T-helper 22 cell (primary cell): ENCODE measurements around the gene MARCHF3.
"Not testable (repeated sequence)": the region's sequence is repeated elsewhere in the genome, so short reads cannot be mapped to it uniquely, and the experiment has no call there.

Source experiments
- DNase-seq: peaks from one replicate; pipeline ENCODE4 v3.0.0-alpha.2; 2020; ENCODE audit warnings: low read depth

MARCHF3 gene

DNA sequence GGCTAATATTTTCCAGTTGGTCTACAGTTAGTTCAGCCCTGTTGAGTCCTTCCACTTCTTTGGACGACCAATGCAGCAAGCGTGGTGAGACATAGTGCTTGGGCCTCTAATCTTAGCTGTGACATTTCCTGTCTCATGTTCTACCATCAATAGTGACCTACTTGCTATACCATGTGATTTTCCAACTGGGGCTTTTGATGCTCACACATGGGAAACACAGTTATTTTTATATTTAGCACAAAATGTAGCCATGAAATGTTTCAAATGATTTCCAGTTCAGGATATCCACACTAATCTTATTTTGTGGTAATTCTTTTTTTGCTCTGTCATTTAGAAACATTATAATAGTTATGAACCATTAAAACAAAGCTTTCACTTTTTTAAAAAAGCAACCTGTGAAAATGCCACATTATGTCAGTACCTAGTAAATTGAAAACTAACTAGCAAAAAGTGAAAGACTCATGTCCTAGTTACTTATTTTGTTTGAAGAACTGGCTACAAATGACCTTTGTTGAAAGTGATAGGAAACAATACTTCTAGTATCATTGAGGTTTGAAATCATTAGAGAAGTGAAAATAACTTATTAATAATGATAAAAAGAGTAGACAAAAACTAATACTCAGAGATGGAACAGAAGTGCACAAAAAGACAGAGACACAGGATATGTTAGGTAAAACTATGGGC is 18.3 kb downstream of the MARCHF3 start:
- no peak for DNase-seq

DNA sequence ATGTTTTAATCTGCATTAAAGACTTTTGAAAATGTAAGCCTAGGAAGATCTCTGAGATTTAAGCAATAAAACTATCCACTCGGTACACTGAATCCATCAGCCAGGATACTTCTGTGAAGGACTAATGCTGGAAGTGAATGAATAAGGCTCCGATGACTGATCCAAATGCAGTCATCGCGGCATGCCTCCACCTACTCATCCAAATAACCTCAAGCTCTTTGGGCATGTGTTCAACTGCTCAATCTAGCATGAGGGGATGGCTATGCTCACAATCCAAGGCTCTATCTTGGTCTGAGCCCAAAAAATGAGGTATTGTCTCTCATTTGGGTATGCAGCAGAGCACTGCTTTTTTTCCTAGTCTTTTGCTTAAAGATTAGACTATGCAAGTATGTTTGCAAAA is 19.2 kb downstream of the MARCHF3 start:
- no peak for DNase-seq

DNA sequence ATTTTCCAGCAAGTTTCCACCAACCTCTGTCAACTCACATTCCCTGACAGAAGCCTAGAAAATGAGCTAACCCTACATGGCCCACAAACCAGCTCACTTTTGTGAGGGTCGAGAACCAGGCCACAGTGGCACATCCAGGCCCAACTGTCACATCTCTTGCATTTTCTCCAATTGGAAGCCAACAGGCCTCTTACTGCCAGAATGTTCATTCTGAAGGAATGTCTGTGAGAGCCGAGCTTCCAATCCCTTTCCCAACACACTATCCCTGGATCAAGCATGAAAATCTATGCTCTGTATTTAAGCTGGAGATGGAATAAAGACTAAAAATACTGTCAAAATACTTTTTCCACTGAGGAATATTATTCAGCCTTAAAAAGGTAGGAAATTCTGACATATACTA is 20.0 kb downstream of the MARCHF3 start:
- no peak for DNase-seq

DNA sequence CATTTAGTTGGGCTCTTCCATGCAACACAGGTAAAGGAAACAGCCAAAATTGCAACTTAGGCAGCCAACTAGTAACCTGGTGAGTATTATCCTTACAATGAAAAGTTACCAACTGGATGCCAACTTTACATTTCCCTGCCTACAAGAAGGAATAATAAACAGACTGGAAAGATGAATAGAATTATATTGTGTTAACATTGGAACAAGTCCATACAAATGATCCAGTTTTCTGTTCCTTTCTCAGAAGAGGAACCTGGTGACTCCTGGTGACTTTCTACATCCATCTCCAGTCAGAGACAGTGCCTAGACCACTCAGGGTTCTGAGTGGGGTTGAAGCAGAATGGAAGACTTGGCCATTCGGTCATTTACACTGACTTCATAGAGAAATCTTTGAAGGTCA is 20.6 kb downstream of the MARCHF3 start:
- no peak for DNase-seq

DNA sequence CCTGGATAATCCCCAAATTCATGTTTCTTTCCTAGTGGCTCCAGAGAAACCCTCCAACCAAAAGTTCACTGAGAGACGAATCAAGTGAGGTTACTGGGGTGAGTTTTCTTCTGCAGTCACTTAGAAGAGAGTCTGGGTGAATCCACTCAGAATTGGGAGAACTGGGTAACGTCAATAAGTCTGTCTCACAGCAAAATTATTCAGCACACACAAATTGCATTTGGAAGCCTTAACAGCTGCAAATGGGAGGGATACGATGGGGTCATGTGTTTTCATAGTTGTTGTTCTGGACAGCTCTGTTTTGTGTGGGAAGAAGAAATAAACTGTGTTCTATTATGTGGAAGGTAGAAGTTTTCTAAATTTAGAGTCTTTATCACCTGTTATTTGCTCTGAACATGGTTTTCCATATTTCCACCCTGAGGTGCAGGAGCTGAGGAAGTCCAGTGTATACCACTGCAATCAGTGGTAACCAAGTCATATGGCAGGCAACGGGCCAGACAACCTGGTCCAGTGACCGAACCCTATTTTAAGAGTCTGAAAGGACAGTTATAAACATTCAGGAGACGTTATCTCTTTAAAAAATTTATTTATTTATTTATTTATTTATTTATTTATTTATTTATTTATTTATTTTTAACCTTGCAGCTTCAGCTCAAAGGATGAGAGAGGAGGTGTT is 21.9 kb downstream of the MARCHF3 start:
- DNase-seq = no peak

DNA sequence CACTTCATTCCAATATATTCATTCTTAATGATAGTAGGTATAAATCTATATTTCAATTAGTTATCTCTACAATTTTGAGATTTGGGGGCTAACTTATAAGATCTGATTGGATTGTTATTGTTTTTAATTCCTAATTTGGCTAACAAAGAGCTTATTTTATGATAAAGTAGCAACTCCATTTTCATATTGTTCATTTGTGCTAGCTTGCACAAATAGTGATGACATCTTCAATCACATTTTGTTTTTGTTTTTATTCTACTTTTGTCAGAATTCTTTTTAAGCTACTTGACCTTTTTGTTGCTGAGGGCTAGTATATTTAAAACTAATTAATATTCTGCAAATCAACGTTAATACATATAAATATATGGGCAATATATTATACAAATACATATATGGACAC is 22.8 kb downstream of the MARCHF3 start:
- DNase-seq = no peak

GRCh38 chr5:127006744-127007143 is 23.6 kb downstream of the MARCHF3 start:
- DNase-seq = no peak

DNA sequence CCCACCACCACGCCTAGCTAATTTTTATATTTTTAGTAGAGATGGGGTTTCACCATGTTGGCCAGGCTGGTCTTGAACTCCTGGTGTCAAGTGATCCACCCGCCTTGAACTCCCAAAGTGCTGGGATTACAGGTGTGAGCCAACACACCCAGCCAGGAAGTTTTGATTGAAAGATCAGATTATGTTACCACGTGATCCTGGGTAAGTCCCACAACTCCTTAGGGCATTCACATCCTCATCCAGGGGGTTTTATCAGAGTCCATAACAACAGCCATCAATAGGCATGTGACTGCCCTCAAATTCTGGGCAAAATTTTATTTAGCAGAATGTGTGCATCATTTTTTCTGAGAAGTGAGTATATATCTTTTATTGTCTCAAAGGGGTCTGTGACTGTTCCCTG is 25.1 kb downstream of the MARCHF3 start:
- not testable (repeated sequence) for DNase-seq

- DNase-seq = no peak
Observed at GRCh38 chr5:127004721-127005120, 25.6 kb downstream of the MARCHF3 start.

DNA sequence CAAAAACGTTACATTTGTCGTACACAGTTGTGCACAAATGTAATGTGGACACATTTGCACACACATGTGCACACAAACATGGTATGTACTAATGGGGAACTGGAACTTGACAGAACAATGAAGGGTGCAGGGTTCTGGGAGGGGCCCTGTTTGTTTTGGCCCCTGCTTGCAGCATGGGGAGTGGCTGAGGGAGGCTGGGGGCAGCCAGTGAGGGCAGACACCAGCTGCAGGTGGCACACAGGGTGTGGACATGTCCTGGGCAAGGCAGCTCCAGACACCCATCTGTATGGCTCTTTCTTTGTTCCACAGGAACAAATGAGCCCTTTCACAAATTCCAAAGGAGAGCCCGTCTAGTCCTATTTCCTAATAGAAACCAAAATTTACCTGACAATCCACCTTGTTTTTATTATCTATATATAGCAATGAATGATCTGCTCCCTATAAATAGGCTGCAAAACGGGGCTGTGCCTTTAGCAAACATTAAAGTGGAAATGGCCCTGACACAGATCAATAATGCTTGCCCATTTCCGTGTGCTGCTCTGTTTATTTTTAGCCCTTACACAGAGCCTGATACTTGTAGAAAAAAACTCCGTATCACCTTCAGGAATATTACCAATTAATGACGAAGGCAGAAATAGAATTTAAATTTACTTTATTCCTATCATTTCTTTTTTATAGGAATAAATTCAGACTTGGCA is 26.4 kb downstream of the MARCHF3 start:
- DNase-seq = no peak

GRCh38 chr5:127002390-127002789 is 28.0 kb downstream of the MARCHF3 start:
- no peak for DNase-seq

DNA sequence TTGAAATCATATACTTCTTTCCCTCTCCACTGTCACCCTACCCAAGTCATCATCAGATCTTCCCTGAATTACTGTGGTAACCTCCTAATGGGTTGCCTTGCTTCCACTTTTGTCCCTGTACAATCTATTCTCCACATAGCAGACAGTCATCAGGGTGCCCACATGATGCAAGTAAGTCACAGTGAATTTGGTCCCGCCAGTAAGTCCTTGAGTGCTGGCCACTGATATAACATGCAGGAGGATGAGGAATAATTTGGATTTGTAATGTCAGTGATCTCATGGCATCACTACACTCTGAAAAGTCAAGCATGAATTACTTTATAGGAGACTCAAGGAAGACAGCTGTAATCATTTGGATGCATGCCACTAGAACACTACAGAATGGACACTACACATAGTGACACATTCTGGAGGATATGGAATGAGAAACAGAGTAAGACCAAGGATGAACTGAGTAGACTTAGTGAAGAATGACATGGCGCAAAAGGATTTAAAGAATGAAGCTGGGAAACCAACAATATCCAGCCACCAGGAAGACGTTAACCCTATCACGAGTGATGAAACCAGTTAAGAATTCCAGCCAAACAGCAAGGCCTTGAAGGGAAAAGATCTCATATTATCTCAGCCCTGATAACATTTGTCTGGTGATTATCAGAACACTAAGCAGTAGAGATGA is 28.6 kb downstream of the MARCHF3 start:
- no peak for DNase-seq

DNA sequence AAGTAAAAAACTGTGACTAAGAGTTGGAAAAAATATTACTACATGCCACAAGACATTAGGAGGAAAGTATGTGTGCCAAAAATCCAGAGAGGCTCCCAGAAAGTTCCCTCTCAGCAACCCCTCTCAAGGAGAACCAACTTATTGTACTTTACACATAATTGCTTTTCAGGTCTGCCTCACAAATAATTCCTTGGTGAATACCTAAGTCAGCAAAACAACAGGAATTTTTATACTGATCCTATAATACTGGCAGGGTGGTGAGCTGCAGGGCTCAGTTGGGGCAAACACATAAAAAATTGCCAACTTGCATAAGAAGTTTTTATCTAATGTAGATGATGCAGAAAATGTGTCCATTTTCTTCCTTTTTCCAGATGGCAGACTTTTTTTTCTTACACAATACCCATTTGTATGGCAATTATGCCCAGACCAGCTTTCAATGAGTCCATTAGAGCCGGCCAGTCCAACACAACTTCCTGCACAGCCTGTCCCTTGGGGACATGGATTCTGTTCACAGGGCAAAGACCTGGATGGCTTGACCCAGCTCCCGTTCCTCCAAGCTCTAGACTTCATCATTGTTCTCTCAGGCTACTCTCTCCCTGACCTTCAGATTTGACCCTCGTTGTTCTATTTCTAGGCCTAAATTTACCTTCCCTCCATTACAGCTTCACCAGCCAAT is 31.3 kb downstream of the MARCHF3 start:
- no peak for DNase-seq

- no peak for DNase-seq
Observed at GRCh38 chr5:126998201-126998631, 32.1 kb downstream of the MARCHF3 start.

- no peak for DNase-seq
Observed at GRCh38 chr5:126995689-126996088, 34.7 kb downstream of the MARCHF3 start.

- no peak for DNase-seq
Observed at GRCh38 chr5:126995039-126995438, 35.3 kb downstream of the MARCHF3 start.

GRCh38 chr5:126994485-126994884 is 35.9 kb downstream of the MARCHF3 start:
- DNase-seq = no peak

- no peak for DNase-seq
Observed at GRCh38 chr5:126988021-126988569, 42.3 kb downstream of the MARCHF3 start.

DNA sequence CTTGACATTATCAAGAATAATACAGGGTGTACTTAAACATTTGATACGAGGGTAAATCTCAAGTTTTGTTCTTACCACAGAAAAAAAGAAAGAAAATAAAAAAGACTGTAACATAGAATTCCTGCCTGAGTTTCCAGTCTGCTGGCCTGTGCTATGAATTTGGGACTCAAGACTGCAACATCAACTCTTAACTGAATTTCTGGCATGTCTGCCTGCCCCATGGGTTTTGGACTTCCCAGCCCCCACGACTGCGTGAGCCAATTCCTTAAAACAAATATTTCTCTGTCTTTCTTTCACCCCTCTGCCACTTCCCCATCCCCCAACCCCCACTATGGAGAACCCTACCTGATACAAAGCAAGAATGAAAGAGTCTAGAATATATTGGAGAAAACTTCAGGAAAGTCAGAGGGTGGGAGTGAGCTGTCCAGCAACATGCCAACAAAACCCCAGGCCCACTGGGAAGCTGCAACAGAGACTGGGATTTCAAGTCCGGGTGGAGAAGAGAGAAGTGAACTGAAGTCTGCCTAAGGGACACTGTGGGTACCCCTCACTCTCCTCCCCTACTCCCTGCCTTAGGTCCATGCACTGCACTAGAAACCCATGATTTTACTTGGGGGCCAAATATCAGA is 43.0 kb downstream of the MARCHF3 start:
- DNase-seq = no peak

GRCh38 chr5:126984632-126985031 is 45.7 kb downstream of the MARCHF3 start:
- DNase-seq = no peak

DNA sequence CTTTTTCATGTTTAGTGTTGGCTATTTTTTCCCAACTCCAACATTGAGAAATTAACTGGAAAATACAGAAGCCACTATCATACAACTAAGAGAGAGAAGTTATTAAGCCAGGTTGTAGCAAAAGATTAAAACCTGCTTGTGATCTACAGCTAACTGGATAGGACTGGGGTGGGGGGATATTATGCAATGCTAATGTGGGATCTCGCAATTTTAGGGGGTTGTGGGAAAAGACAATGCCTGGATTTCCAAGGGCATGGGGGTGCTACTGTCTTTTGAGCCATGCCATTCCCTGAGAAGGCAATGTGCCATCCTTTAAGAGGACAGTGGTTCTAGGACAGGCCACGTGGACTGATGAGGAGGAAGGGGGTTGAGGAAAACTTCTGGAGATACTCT is 46.5 kb downstream of the MARCHF3 start:
- DNase-seq = no peak
